Activated CD4-positive, alpha-beta T cell treated with anti-CD3 and anti-CD28 coated beads for 36 hours (primary cell): ENCODE results near the gene NUP210. TPM values are rescaled to one million over a fixed set of nuclear protein-coding genes. Genes with fewer than 3 reads are reported as not detected.
A peak's percentile ranks its signal among the peaks of the same experiment; 100 is the strongest.

Experiments
- ATAC-seq: fragments of 200-7000 bp; cut with Tn5 transposase; one replicate; pipeline ENCODE4 v1.10.0; 2021; ENCODE audit warnings: mild to moderate bottlenecking, moderate library complexity
- CTCF ChIA-PET: fragments of 350-600 bp; sonication (Branson Sonifier 250); formaldehyde crosslinking; loops from one replicate; lab custom pipeline; 2021; ENCODE audit warnings: antibody characterized with exemption; lab: Charles Lee
- POLR2A ChIA-PET: fragments of 350-600 bp; sonication (Branson Sonifier 250); formaldehyde crosslinking; loops from one replicate; lab custom pipeline; 2021; ENCODE audit warnings: antibody characterized with exemption, inconsistent platforms; lab: Charles Lee
- DNase-seq: peaks from one replicate; pipeline ENCODE4 v3.0.0-alpha.2; 2020
- H3K27ac Mint-ChIP-seq: one replicate; pipeline ENCODE4 v1.8.0; 2021; ENCODE audit warnings: mixed read lengths
- H3K27me3 Mint-ChIP-seq: one replicate; pipeline ENCODE4 v1.8.0; 2021; ENCODE audit warnings: mixed read lengths
- H3K36me3 Mint-ChIP-seq: one replicate; pipeline ENCODE4 v1.8.0; 2021; ENCODE audit warnings: low read depth, mixed read lengths
- H3K4me1 Mint-ChIP-seq: one replicate; pipeline ENCODE4 v1.8.0; 2021; ENCODE audit warnings: mixed read lengths
- H3K4me3 Mint-ChIP-seq: one replicate; pipeline ENCODE4 v1.8.0; 2021; ENCODE audit warnings: mild to moderate bottlenecking, moderate library complexity, mixed read lengths
- H3K9me3 Mint-ChIP-seq: one replicate; pipeline ENCODE4 v1.8.0; 2021; ENCODE audit warnings: low read depth, mixed read lengths
- intact Hi-C, 2 experiments: fragments of 100-400 bp; cut with DNase I in 1 of 2; cut with micrococcal nuclease in 1 of 2; formaldehyde crosslinking; loops; one replicate each; pipeline versions ENCODE4 v1.14.2 to v1.15.1; 2022 to 2024; cut with DNase I, micrococcal nuclease
- total RNA-seq, 2 experiments: library from RNA; stranded (reverse); gene quantifications; one replicate each; pipeline ENCODE4 v1.2.3, GENCODE V29; 2021

Gene NUP210
- total RNA-seq, 2 experiments from 2014 or later: 117 to 123 TPM

DNA sequence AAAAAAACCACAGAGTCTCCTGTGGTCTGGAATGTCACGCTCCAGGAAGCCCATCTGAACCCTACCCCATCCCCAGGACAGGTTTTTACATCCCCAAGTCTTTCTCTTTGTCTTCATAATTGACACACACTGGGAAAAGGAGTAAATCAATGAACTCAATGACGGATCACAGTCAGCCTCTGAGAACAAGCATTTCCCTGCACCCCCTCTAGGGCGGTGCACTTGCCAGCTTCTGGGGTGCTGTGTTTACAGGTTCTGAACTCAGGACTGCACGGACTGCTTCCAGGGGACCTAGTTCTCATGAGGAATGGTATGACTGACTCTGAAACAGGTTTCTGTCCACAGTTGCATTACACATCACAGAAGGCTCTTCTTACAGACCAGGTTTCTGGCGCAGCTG is 81.1 kb downstream of the NUP210 start:
- DNase-seq (no peak), ATAC-seq (no peak)
- no peaks in the 10 kb centered on the region for H3K4me1 Mint-ChIP-seq
- H3K9me3 Mint-ChIP-seq: no peaks in the 10 kb centered on the region
- H3K27me3 Mint-ChIP-seq: no peaks in the 10 kb centered on the region
- CTCF ChIA-PET: interaction anchor here (0.7 kb wide), 1 partner anchor 24 kb away, joined by 4 read pairs; no protein-coding TSS in a partner anchor
- peaks cover 54% of the 10 kb centered on the region for H3K36me3 Mint-ChIP-seq
- intact Hi-C loops: no loop called here
- POLR2A ChIA-PET: interaction anchor here (0.6 kb wide), 1 partner anchor 9 kb away, joined by 4 read pairs; no protein-coding TSS in a partner anchor
- no peak overlapping the region for H3K27ac Mint-ChIP-seq
- no peak overlapping the region for H3K4me3 Mint-ChIP-seq

- ATAC-seq (no peak), DNase-seq (no peak)
- intact Hi-C loops: no loop called here
- peaks cover 58% of the 10 kb centered on the region for H3K36me3 Mint-ChIP-seq
- peak overlapping the region; percentile 64 for H3K27ac Mint-ChIP-seq
- H3K4me1 Mint-ChIP-seq: no peaks in the 10 kb centered on the region
- no peaks in the 10 kb centered on the region for H3K9me3 Mint-ChIP-seq
- POLR2A ChIA-PET: no interaction called here
- CTCF ChIA-PET: interaction anchor here (0.7 kb wide), 1 partner anchor 25 kb away, joined by 4 read pairs; no protein-coding TSS in a partner anchor
- H3K4me3 Mint-ChIP-seq: no peak overlapping the region
- no peaks in the 10 kb centered on the region for H3K27me3 Mint-ChIP-seq
These were observed 81.9 kb downstream of the NUP210 start for GRCh38 chr3:13338231-13338630.

- Mint-ChIP-seq H3K27ac (no peak overlapping the region), H3K4me3 (no peak overlapping the region), H3K9me3 (no peaks in the 10 kb centered on the region), H3K27me3 (no peaks in the 10 kb centered on the region), H3K36me3 (peaks cover 61% of the 10 kb centered on the region), H3K4me1 (no peaks in the 10 kb centered on the region)
- no peak for ATAC-seq
- ChIA-PET POLR2A (no interaction called here), CTCF (interaction anchor here (1.1 kb wide), 1 partner anchor 10 kb away, joined by 4 read pairs; no protein-coding TSS in a partner anchor)
- intact Hi-C loops: no loop called here
- no peak for DNase-seq
These were observed 83.5 kb downstream of the NUP210 start for GRCh38 chr3:13336592-13336991.

DNA sequence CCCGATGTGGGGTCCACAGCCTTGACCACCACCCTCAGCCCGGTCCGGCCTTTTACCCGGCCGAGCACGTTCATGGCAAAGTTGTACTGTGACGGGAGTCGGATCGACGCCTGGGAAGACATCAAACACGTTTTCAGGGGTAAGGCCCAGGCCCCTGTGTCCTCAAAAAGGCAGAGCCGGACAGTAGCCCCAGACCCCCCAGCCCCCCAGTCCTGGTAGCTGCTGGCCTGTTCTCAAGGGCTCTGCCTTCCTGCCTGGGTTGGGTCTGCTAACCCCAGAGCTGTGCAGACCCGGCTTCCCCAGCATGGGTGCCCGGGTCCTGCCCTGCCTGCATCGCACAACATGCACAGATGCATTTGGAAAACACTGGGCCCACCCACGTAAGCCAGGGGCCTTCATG is 84.6 kb downstream of the NUP210 start:
- Mint-ChIP-seq H3K4me1 (no peaks in the 10 kb centered on the region), H3K9me3 (no peaks in the 10 kb centered on the region), H3K27me3 (no peaks in the 10 kb centered on the region), H3K27ac (no peak overlapping the region), H3K4me3 (no peak overlapping the region), H3K36me3 (peaks cover 56% of the 10 kb centered on the region)
- DNase-seq (no peak), ATAC-seq (no peak)
- ChIA-PET POLR2A (no interaction called here), CTCF (no interaction called here)
- intact Hi-C loops: no loop called here

GRCh38 chr3:13335059-13335458 is 85.1 kb downstream of the NUP210 start:
- H3K27me3 Mint-ChIP-seq: no peaks in the 10 kb centered on the region
- intact Hi-C loops: no loop called here
- no peak for DNase-seq
- ChIA-PET POLR2A (no interaction called here), CTCF (no interaction called here)
- H3K36me3 Mint-ChIP-seq: peaks cover 58% of the 10 kb centered on the region
- H3K9me3 Mint-ChIP-seq: no peaks in the 10 kb centered on the region
- no peaks in the 10 kb centered on the region for H3K4me1 Mint-ChIP-seq
- no peak for ATAC-seq
- H3K27ac Mint-ChIP-seq: no peak overlapping the region
- no peak overlapping the region for H3K4me3 Mint-ChIP-seq

- H3K9me3 Mint-ChIP-seq: no peaks in the 10 kb centered on the region
- DNase-seq (no peak), ATAC-seq (no peak)
- H3K27me3 Mint-ChIP-seq: no peaks in the 10 kb centered on the region
- intact Hi-C loops: no loop called here
- CTCF ChIA-PET: interaction anchor here (0.6 to 2.2 kb wide), 3 partner anchors 11 to 106 kb away, joined by 3 to 7 read pairs (median 3); no protein-coding TSS in a partner anchor
- peaks cover 58% of the 10 kb centered on the region for H3K36me3 Mint-ChIP-seq
- H3K4me1 Mint-ChIP-seq: no peaks in the 10 kb centered on the region
- no peak overlapping the region for H3K4me3 Mint-ChIP-seq
- POLR2A ChIA-PET: no interaction called here
- no peak overlapping the region for H3K27ac Mint-ChIP-seq
These were observed 86.8 kb downstream of the NUP210 start for GRCh38 chr3:13333236-13333897.

DNA sequence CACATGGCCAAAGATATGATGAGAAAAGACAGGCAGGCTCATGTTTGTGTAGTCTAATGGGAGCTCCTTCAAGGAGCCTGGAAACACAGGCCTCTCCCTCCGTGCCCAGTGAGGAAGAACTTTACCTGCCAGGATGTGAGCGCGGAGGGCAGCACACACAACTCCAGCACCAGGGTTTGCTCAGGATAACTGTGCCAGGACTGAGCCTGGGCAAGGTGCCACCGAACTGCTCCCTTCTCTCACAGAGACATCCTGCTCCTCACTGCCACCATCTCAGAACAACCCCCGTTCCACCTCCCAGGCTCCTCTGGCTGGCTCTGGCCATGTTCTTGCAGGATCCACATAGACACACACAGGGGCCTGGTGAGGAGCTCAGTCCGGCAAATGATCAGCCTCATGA is 87.4 kb downstream of the NUP210 start:
- POLR2A ChIA-PET: no interaction called here
- Mint-ChIP-seq H3K27me3 (no peaks in the 10 kb centered on the region), H3K9me3 (no peaks in the 10 kb centered on the region), H3K27ac (no peak overlapping the region), H3K36me3 (peaks cover 61% of the 10 kb centered on the region), H3K4me3 (no peak overlapping the region), H3K4me1 (no peaks in the 10 kb centered on the region)
- CTCF ChIA-PET: interaction anchor here (2.2 kb wide), 1 partner anchor 11 kb away, joined by 7 read pairs; no protein-coding TSS in a partner anchor
- intact Hi-C loops: no loop called here
- ATAC-seq (no peak), DNase-seq (no peak)

- Mint-ChIP-seq H3K4me3 (no peak overlapping the region), H3K4me1 (no peaks in the 10 kb centered on the region), H3K27ac (no peak overlapping the region), H3K27me3 (no peaks in the 10 kb centered on the region), H3K9me3 (no peaks in the 10 kb centered on the region), H3K36me3 (peaks cover 57% of the 10 kb centered on the region)
- intact Hi-C loops: no loop called here
- no peak for ATAC-seq
- ChIA-PET POLR2A (no interaction called here), CTCF (interaction anchor here (0.5 to 2.2 kb wide), 3 partner anchors 12 to 317 kb away, joined by 3 to 7 read pairs (median 3); no protein-coding TSS in a partner anchor)
- no peak for DNase-seq
These were observed 88.0 kb downstream of the NUP210 start for GRCh38 chr3:13332158-13332557.

DNA sequence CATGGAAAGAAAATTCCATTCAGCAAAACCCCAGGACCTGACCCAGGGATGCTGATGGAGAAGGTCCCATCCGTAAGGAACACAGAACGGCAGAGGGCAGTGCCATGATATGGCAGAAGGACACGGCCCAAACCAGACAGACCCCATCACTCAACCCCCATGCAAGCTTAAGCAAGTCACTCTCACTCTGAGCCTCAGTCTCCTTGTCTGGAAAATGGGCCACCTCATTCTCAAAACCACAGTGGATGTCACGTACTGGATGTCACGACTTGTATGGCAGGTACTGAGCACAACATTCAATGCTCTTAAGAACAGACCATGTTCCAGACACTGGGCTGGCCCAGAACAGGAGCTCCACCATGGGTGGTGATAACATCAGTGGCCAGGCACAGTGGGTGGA is 90.4 kb downstream of the NUP210 start:
- POLR2A ChIA-PET: interaction anchor here (0.6 kb wide), 1 partner anchor 9 kb away, joined by 4 read pairs; no protein-coding TSS in a partner anchor
- no peak overlapping the region for H3K4me3 Mint-ChIP-seq
- no peaks in the 10 kb centered on the region for H3K4me1 Mint-ChIP-seq
- intact Hi-C loops: no loop called here
- H3K9me3 Mint-ChIP-seq: no peaks in the 10 kb centered on the region
- no peaks in the 10 kb centered on the region for H3K27me3 Mint-ChIP-seq
- DNase-seq: no peak
- CTCF ChIA-PET: interaction anchor here (0.7 to 0.8 kb wide), 2 partner anchors 15 to 764 kb away, joined by 3 read pairs; no protein-coding TSS in a partner anchor
- no peak overlapping the region for H3K27ac Mint-ChIP-seq
- H3K36me3 Mint-ChIP-seq: peaks cover 59% of the 10 kb centered on the region
- ATAC-seq: no peak

- POLR2A ChIA-PET: interaction anchor here (0.7 kb wide), 1 partner anchor 93 kb away, joined by 3 read pairs; no protein-coding TSS in a partner anchor
- no peaks in the 10 kb centered on the region for H3K4me1 Mint-ChIP-seq
- ATAC-seq: no peak
- H3K4me3 Mint-ChIP-seq: no peak overlapping the region
- H3K9me3 Mint-ChIP-seq: no peaks in the 10 kb centered on the region
- CTCF ChIA-PET: interaction anchor here (0.7 to 1.3 kb wide), 3 partner anchors 21 to 563 kb away, joined by 3 to 6 read pairs (median 4); no protein-coding TSS in a partner anchor
- H3K27me3 Mint-ChIP-seq: no peaks in the 10 kb centered on the region
- DNase-seq: no peak
- intact Hi-C loops: no loop called here
- peaks cover 60% of the 10 kb centered on the region for H3K36me3 Mint-ChIP-seq
- no peak overlapping the region for H3K27ac Mint-ChIP-seq
These were observed 94.2 kb downstream of the NUP210 start for GRCh38 chr3:13325892-13326443.

- no peaks in the 10 kb centered on the region for H3K4me1 Mint-ChIP-seq
- no peaks in the 10 kb centered on the region for H3K9me3 Mint-ChIP-seq
- H3K27ac Mint-ChIP-seq: no peak overlapping the region
- no peaks in the 10 kb centered on the region for H3K27me3 Mint-ChIP-seq
- ChIA-PET POLR2A (no interaction called here), CTCF (interaction anchor here (0.5 kb wide), 1 partner anchor 138 kb away, joined by 3 read pairs; no protein-coding TSS in a partner anchor)
- H3K36me3 Mint-ChIP-seq: peaks cover 58% of the 10 kb centered on the region
- ATAC-seq: no peak
- intact Hi-C loops: no loop called here
- no peak for DNase-seq
- no peak overlapping the region for H3K4me3 Mint-ChIP-seq
These were observed 95.2 kb downstream of the NUP210 start for GRCh38 chr3:13324835-13325501.
